ENCODE results near the gene ZYG11B.
"Not testable (repeated sequence)": the region's sequence is repeated elsewhere in the genome, so short reads cannot be mapped to it uniquely, and the experiment has no call there.

Gene ZYG11B

DNA sequence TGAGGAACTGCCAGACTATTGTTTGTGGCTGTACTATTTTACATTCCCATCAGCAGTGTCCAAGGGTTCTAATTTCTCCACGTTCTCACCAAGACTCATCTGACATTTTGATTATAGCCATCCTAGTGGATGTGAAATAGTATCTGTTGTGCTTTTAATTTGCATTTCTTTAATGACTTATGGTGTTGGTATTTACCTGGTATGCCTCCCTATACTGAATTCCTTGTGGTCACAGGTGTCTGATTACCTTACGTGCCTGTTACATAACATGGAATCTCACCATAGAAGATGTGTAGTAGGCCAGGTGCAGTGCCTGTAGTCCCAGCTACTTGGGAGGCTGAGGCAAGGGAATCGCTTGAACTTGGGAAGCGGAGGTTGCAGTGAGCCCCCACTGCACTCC is 129.8 kb downstream of the ZYG11B start:
- no peak for DNase-seq

DNA sequence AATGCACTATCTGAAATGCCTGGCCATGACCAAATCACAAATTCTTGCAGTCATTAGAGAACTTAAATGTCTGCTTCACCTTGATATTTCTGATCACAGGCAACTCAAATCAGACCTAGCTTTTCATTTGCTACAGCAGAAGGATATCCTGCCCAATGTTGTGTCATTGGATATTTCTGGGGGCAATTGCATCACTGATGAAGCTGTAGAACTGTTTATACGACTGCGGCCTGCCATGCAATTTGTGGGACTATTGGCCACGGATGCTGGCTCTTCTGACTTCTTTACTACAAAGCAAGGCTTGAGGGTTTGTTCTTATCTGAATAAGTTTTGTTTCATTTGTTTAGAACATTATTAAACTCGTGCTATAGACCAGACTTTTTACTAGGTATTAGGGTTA is 131.2 kb downstream of the ZYG11B start:
- no peak for DNase-seq

DNA sequence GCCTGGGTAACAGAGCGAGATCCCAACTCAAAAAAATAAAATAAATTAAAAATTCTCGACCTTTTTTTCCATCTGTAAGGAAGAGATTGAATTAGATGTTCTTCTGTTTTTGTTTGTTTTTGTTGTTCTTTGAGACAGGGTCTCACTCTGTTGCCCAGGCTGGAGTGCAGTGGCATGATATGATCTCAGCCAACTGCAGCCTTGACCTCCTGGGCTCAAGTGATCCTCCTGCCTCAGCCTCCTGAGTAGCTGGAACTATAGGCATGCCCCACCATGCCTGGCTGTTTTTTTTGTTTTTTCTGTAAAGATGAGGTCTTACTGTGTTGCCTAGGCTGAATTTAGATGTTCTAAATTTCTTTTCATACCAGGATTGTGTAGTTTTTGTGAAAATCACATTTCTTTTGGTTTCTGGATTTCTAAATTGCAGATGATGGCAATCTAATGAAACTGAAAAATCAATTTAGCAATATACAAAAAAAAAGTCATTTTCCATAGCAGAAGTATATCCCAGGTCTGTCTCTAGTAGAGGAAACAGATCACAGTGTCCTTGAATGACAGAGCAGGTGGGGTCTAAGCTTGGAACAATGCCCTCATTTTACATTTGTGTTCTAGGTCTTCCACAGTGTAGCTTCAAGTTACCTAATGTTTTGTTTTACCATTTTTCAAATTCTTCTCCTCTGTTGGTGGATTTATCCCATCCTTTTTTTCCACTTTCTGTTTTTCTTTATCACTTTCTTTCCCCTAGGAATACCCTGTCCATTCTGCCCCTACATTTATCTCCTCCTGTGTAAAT is 136.6 kb downstream of the ZYG11B start:
- no peak for DNase-seq

DNA sequence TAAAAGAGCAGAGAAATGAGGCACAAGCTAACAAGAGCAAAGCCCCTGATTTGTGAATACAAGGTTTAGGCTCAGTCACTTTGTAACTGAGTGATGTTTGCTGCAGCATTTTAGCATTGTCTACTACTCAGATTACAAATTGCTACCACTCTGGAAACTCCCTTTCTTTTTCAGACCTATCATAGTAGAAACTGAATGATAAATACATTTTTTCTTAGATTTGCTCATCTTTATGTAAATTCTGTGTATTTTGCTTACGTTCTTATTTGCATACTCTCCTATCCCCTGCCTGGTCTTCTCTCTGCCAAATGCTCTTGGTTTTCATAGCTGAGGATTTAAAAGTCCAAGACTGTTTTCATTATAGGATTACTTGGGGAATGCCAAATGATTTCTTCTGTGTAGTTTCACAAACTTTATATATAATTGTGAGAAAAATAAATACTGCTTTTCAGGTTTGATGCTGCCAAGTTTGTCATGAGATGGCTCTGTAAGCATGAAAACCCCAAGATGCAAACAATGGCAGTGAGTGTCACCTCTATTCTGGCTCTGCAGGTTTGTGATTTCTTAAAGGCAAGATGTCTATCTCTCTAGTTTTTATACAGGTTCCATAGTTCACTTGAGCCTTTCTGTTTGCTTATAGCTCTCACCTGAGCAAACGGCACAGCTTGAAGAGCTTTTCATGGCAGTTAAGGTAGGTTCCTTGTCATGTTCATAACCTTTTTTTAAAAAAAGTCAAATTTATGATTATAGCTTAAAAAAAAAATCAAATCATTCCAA is 141.0 kb downstream of the ZYG11B start:
- DNase-seq: no peak

DNA sequence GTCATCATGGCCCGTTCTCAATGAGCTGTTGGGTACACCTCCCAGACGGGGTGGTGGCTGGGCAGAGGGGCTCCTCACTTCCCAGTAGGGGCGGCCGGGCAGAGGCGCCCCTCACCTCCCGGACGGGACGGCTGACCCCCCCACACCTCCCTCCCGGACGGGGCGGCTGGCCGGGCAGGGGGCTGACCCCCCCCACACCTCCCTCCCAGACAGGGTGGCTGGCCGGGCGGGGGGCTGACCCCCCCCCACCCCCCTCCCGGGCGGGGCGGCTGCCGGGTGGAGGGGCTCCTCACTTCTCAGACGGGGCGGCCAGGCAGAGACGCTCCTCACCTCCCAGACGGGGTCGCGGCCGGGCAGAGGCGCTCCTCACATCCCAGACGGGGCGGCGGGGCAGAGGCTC is 143.5 kb downstream of the ZYG11B start:
- not testable (repeated sequence) for DNase-seq

DNA sequence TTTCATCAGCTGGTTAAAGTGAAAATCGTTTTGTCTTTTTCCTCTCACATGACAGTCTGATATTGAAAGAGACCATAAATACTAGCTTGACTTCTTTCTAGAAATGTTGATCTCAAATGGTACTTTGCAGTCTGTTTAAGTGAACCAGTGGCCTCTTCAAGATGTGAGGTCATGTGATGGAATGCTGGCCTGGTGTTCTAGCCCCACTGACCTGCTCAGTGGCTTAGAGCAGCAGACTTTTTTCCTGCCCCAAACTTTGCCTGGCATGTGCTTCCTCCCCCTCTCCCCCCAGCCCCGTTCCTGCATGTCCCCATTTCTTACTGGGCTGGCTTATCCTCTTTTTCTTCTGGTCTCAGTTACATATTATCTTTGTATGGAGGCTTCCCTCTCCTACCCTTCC is 150.6 kb downstream of the ZYG11B start:
- DNase-seq: no peak
